HEK293 (cell line): ENCODE measurements around the gene SERPINA12.

Experiments
- CTCF ChIA-PET: fragments of 350-600 bp; formaldehyde crosslinking; extraction: SDS; loops from one replicate; lab custom pipeline; 2021; ENCODE audit warnings: antibody characterized with exemption; lab: Yijun Ruan, JAX
- POLR2A ChIA-PET: fragments of 300-600 bp; formaldehyde crosslinking; extraction: SDS; loops from one replicate; lab custom pipeline; 2020; ENCODE audit warnings: antibody characterized with exemption, inconsistent platforms; lab: Yijun Ruan, JAX
- H3K27ac ChIP-seq: fragments of 200-500 bp; sonication (Bioruptor generic); 2 replicates; pipeline ENCODE4 v1.5.1; 2014; ENCODE audit warnings: low read depth, low read length, control low read depth, inconsistent platforms; ENCODE audit errors: extremely low read depth
- H3K36me3 ChIP-seq, 2 experiments: fragments of 200-500 bp in 1 of 2; sonication (Bioruptor generic) in 1 of 2; 1 replicate in 1 of 2; 2 replicates in 1 of 2; pipeline ENCODE4 v1.5.1; 2014 to 2017; ENCODE audit warnings: inconsistent platforms in 2 of 2, low read length in 2 of 2; ENCODE audit not compliant: control insufficient read depth in 2 of 2, insufficient read depth in 1 of 2
- H3K4me1 ChIP-seq: fragments of 200-500 bp; sonication (Bioruptor generic); 2 replicates; pipeline ENCODE4 v1.5.1; 2014; ENCODE audit warnings: mild to moderate bottlenecking, low read length, inconsistent platforms; ENCODE audit not compliant: control insufficient read depth, insufficient read depth
- H3K4me3 ChIP-seq: 2 replicates; pipeline ENCODE4 v1.5.1; 2011; ENCODE audit warnings: low read depth, mild to moderate bottlenecking, control low read depth, low read length, moderate library complexity
- H3K9me3 ChIP-seq: fragments of 200-500 bp; sonication (Bioruptor generic); 2 replicates; pipeline ENCODE4 v1.5.1; 2014; ENCODE audit warnings: low read depth, low read length, inconsistent platforms; ENCODE audit not compliant: control insufficient read depth, insufficient read depth
- SETDB1 ChIP-seq: IDR thresholded peaks from one replicate; pipeline ENCODE4 v1.6.1; 2017; ENCODE audit warnings: mild to moderate bottlenecking, low read length, moderate library complexity, mixed read lengths; ENCODE audit not compliant: insufficient read length
- ZBTB1 ChIP-seq: fragments of 450-650 bp; formaldehyde crosslinking; IDR thresholded peaks from 2 replicates; pipeline ENCODE4 v1.5.1; 2016; ENCODE audit warnings: missing biosample characterization, missing genetic modification characterization
- ZNF133 ChIP-seq: fragments of 450-650 bp; formaldehyde crosslinking; IDR thresholded peaks from 2 replicates; pipeline ENCODE4 v1.5.1; 2016; ENCODE audit warnings: missing biosample characterization, missing genetic modification characterization
- ZNF157 ChIP-seq: fragments of 450-650 bp; formaldehyde crosslinking; IDR thresholded peaks from 2 replicates; pipeline ENCODE4 v1.5.1; 2016; ENCODE audit warnings: missing biosample characterization, missing genetic modification characterization
- ZNF174 ChIP-seq: fragments of 450-650 bp; formaldehyde crosslinking; IDR thresholded peaks from 2 replicates; pipeline ENCODE4 v1.5.0; 2017; ENCODE audit warnings: missing biosample characterization, mild to moderate bottlenecking, missing genetic modification characterization
- ZNF18 ChIP-seq: fragments of 450-650 bp; formaldehyde crosslinking; IDR thresholded peaks from 2 replicates; pipeline ENCODE4 v1.5.1; 2016; ENCODE audit warnings: missing biosample characterization, missing genetic modification characterization
- ZNF184 ChIP-seq: fragments of 450-650 bp; IDR thresholded peaks from 2 replicates; pipeline ENCODE4 v1.5.1; 2018; ENCODE audit warnings: missing biosample characterization, mild to moderate bottlenecking, missing genetic modification characterization
- ZNF292 ChIP-seq: fragments of 450-650 bp; formaldehyde crosslinking; IDR thresholded peaks from 2 replicates; pipeline ENCODE4 v1.5.1; 2016; ENCODE audit warnings: low read depth, missing biosample characterization, missing genetic modification characterization, borderline replicate concordance
- ZNF366 ChIP-seq: fragments of 450-650 bp; formaldehyde crosslinking; conservative IDR thresholded peaks from 2 replicates; pipeline ENCODE4 v1.5.1; 2016; ENCODE audit warnings: missing biosample characterization, missing genetic modification characterization
- ZNF529 ChIP-seq: fragments of 450-650 bp; formaldehyde crosslinking; IDR thresholded peaks from 2 replicates; pipeline ENCODE4 v1.5.1; 2017; ENCODE audit warnings: missing genetic modification characterization, missing biosample characterization; ENCODE audit not compliant: insufficient replicate concordance
- ZNF654 ChIP-seq: fragments of 450-650 bp; formaldehyde crosslinking; IDR thresholded peaks from 2 replicates; pipeline ENCODE4 v1.5.1; 2016; ENCODE audit warnings: low read depth, missing biosample characterization, missing genetic modification characterization
- ZNF704 ChIP-seq: fragments of 450-650 bp; formaldehyde crosslinking; IDR thresholded peaks from 2 replicates; pipeline ENCODE4 v1.5.1; 2016; ENCODE audit warnings: missing biosample characterization, missing genetic modification characterization
- ZNF791 ChIP-seq: fragments of 450-650 bp; formaldehyde crosslinking; IDR thresholded peaks from 2 replicates; pipeline ENCODE4 v1.5.1; 2016; ENCODE audit warnings: missing biosample characterization, missing genetic modification characterization
- TF ChIP-seq, protein P1 (sequence below): fragments of 450-650 bp; formaldehyde crosslinking; IDR thresholded peaks from 2 replicates; pipeline ENCODE4 v1.5.1; 2016; ENCODE audit warnings: missing biosample characterization, missing genetic modification characterization
- TF ChIP-seq, protein P2 (sequence below): fragments of 450-650 bp; formaldehyde crosslinking; optimal IDR thresholded peaks from 2 replicates; pipeline ENCODE3; 2016; ENCODE audit warnings: missing biosample characterization, mild to moderate bottlenecking, missing genetic modification characterization
- TF ChIP-seq, protein P3 (sequence below): fragments of 450-650 bp; formaldehyde crosslinking; IDR thresholded peaks from 2 replicates; pipeline ENCODE4; 2016; ENCODE audit warnings: missing biosample characterization, missing genetic modification characterization
- TF ChIP-seq, protein P4 (sequence below): fragments of 450-650 bp; formaldehyde crosslinking; IDR thresholded peaks from 2 replicates; pipeline ENCODE4 v1.5.1; 2016; ENCODE audit warnings: missing biosample characterization, missing genetic modification characterization

The SERPINA12 gene

GRCh38 chr14:94455928-94456327 lies 53.3 kb downstream of the SERPINA12 start (continued):
- TF ChIP-seq, protein P1, sequence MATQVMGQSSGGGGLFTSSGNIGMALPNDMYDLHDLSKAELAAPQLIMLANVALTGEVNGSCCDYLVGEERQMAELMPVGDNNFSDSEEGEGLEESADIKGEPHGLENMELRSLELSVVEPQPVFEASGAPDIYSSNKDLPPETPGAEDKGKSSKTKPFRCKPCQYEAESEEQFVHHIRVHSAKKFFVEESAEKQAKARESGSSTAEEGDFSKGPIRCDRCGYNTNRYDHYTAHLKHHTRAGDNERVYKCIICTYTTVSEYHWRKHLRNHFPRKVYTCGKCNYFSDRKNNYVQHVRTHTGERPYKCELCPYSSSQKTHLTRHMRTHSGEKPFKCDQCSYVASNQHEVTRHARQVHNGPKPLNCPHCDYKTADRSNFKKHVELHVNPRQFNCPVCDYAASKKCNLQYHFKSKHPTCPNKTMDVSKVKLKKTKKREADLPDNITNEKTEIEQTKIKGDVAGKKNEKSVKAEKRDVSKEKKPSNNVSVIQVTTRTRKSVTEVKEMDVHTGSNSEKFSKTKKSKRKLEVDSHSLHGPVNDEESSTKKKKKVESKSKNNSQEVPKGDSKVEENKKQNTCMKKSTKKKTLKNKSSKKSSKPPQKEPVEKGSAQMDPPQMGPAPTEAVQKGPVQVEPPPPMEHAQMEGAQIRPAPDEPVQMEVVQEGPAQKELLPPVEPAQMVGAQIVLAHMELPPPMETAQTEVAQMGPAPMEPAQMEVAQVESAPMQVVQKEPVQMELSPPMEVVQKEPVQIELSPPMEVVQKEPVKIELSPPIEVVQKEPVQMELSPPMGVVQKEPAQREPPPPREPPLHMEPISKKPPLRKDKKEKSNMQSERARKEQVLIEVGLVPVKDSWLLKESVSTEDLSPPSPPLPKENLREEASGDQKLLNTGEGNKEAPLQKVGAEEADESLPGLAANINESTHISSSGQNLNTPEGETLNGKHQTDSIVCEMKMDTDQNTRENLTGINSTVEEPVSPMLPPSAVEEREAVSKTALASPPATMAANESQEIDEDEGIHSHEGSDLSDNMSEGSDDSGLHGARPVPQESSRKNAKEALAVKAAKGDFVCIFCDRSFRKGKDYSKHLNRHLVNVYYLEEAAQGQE (tag by site-specific recombination), result no peak
- TF ChIP-seq, protein P2, sequence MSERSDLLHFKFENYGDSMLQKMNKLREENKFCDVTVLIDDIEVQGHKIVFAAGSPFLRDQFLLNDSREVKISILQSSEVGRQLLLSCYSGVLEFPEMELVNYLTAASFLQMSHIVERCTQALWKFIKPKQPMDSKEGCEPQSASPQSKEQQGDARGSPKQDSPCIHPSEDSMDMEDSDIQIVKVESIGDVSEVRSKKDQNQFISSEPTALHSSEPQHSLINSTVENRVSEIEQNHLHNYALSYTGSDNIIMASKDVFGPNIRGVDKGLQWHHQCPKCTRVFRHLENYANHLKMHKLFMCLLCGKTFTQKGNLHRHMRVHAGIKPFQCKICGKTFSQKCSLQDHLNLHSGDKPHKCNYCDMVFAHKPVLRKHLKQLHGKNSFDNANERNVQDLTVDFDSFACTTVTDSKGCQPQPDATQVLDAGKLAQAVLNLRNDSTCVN, result no peak
- TF ChIP-seq, all 188 proteins: peak for 0

DNA sequence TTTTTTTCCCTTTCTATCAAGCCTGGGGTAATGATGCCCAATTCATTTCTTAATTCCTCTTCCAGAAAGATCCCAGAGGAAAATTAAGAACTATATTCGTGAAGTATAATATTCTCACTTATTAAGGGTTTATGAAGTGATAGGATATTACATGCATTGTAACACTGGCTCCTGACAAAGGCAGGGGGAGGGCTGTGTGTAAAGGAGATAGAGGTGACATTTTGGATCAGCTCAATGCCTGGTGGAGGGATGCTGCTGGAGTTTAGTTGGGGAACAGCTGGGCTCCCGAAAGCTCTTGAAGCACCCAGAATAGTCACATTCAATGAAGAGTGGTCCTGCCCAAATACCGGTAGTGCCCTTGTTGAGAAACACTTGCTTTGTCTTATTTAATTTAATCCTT lies 57.4 kb downstream of the SERPINA12 start:
- Histone ChIP-seq H3K36me3 (no peaks in the 10 kb centered on the region), H3K4me3 (no peak overlapping the region), H3K9me3 (no peaks in the 10 kb centered on the region), H3K27ac (no peak overlapping the region), H3K4me1 (no peaks in the 10 kb centered on the region)
- POLR2A ChIA-PET, result no interaction called here
- TF ChIP-seq ZNF292 (tag by site-specific recombination), result no peak
- no peak for TF ChIP-seq SETDB1
- no peak for TF ChIP-seq ZNF157
- TF ChIP-seq ZNF133 (tag by site-specific recombination), result no peak
- TF ChIP-seq, protein P3, sequence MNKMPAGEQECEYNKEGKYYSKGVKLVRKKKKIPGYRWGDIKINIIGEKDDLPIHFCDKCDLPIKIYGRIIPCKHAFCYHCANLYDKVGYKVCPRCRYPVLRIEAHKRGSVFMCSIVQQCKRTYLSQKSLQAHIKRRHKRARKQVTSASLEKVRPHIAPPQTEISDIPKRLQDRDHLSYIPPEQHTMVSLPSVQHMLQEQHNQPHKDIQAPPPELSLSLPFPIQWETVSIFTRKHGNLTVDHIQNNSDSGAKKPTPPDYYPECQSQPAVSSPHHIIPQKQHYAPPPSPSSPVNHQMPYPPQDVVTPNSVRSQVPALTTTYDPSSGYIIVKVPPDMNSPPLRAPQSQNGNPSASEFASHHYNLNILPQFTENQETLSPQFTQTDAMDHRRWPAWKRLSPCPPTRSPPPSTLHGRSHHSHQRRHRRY, result no peak
- no peak for TF ChIP-seq ZBTB1 (tag by site-specific recombination)
- no peak for TF ChIP-seq ZNF18 (tag by site-specific recombination)
- TF ChIP-seq ZNF184 (tag by site-specific recombination), result no peak
- CTCF ChIA-PET, result interaction anchor here (1.8 kb wide), 1 partner anchor 34 kb away, joined by 7 read pairs; no protein-coding TSS in a partner anchor

DNA sequence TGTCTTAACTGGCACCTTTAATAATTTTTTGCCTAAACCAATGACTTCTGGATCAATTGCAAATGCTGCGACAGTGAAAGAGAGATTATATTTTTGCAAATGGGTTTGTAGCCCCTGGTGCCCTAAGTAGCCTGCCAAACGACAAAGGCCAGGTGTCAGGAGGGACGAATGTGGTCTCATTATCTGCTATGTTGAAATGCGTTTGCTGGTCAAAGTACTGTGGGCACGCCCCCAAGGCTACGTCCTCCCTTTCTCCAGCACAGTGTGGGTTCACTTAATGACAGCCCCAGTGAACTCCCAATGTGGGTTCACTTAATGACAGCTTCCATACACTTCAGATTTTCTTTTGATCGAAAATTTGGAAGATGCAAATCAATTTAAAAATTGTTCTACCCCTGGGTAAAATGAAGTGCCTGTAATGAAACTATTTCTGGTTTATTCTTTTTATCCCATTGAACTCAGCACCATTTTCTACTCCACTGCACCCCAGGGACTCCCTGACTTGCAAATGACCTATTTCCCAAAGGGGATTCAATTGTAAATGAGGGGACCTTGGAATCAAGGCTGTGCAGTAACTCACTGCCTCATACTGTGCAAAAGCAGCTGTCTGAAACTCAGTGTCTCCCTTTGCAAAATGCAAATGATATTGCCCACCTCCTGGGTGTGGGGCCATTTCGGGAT lies 58.0 kb downstream of the SERPINA12 start:
- no peaks in the 10 kb centered on the region for H3K36me3 ChIP-seq
- CTCF ChIA-PET, result interaction anchor here (1.8 kb wide), 1 partner anchor 35 kb away, joined by 7 read pairs; no protein-coding TSS in a partner anchor
- H3K4me3 ChIP-seq, result no peak overlapping the region

More for the DNA sequence above, 58.0 kb downstream of the SERPINA12 start:
- TF ChIP-seq ZNF654 (tag by site-specific recombination) (no peak), ZNF704 (tag by site-specific recombination) (no peak), ZNF174 (tag by site-specific recombination) (no peak), ZNF791 (tag by site-specific recombination) (no peak), ZNF366 (tag by site-specific recombination) (no peak), ZNF529 (tag by site-specific recombination) (no peak)
- TF ChIP-seq, protein P4, sequence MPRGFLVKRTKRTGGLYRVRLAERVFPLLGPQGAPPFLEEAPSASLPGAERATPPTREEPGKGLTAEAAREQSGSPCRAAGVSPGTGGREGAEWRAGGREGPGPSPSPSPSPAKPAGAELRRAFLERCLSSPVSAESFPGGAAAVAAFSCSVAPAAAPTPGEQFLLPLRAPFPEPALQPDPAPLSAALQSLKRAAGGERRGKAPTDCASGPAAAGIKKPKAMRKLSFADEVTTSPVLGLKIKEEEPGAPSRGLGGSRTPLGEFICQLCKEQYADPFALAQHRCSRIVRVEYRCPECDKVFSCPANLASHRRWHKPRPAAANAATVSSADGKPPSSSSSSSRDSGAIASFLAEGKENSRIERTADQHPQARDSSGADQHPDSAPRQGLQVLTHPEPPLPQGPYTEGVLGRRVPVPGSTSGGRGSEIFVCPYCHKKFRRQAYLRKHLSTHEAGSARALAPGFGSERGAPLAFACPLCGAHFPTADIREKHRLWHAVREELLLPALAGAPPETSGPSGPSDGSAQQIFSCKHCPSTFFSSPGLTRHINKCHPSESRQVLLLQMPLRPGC (tag by site-specific recombination), result no peak
- Histone ChIP-seq H3K9me3 (no peaks in the 10 kb centered on the region), H3K4me1 (no peaks in the 10 kb centered on the region), H3K27ac (no peak overlapping the region)
- POLR2A ChIA-PET, result no interaction called here
